SH-SY5Y (cell line): ENCODE measurements around the gene RPS6KC1.

Experiments used
- GATA2 ChIP-seq: IDR thresholded peaks from 2 replicates; pipeline ENCODE4 v1.6.1; 2011; ENCODE audit warnings: mild to moderate bottlenecking, low read depth, low read length
- GATA3 ChIP-seq: IDR thresholded peaks from 2 replicates; pipeline ENCODE4 v1.6.1; 2011; ENCODE audit warnings: low read depth, mild to moderate bottlenecking, low read length, moderate library complexity

DNA sequence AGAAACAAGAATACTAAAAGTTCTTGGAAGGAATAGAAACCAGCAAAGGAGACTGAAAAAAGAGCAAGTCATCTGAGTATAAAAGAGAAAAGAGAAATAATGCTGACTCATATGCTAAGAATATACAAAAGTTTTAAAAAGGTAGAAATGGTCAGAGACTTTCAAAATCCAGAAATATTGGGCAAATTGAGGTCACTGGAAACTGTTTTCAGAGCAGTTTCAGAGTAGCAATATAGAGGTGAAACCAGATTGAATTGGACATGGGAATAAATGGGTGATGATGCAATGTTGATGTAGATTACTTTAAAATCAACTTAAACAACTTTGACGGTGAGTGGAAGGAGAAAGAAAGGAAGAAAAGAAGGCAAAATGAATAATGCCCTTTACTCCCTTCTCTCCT, 1.8 kb upstream of the RPS6KC1 start:
- TF ChIP-seq GATA2 (no peak), GATA3 (no peak)
